ENCODE data around the gene ERCC5.
A peak's percentile ranks its signal among the peaks of the same experiment; 100 is the strongest.

The ERCC5 gene

DNA sequence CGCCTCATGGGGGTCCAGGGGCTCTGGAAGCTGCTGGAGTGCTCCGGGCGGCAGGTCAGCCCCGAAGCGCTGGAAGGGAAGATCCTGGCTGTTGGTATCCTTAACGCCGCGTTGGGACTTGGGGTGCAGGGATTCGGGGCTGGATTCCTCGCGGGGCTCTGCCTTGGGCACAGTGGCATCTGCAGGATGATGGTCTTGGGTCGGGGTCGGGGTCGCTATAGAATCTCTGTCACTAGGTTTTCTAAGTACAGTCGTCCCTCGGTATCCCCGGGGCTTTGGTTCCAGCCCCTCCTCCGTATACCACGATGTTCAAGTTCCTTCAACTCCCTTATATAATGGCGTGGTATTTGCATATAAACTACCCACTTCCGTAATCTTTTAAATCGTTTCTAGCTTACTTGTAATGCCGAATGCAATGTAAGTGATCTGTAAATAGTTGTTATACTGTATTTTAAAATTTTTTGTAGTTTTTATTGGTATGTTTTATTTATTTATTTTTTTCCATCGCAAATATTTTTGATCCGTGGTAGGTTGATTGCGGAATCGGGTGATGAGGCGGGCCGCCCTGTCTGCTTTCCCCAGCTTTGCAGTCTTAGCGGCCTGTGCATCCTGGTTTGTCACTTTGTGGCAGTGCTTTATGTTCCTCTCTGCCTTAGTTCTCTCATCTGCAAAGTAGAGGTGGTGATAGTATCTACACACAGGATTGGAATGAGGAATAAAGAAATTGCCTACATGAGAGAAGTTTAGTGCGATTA is 606 bp downstream of the ERCC5 start:
- DNase-seq, result peak; percentile 41

DNA sequence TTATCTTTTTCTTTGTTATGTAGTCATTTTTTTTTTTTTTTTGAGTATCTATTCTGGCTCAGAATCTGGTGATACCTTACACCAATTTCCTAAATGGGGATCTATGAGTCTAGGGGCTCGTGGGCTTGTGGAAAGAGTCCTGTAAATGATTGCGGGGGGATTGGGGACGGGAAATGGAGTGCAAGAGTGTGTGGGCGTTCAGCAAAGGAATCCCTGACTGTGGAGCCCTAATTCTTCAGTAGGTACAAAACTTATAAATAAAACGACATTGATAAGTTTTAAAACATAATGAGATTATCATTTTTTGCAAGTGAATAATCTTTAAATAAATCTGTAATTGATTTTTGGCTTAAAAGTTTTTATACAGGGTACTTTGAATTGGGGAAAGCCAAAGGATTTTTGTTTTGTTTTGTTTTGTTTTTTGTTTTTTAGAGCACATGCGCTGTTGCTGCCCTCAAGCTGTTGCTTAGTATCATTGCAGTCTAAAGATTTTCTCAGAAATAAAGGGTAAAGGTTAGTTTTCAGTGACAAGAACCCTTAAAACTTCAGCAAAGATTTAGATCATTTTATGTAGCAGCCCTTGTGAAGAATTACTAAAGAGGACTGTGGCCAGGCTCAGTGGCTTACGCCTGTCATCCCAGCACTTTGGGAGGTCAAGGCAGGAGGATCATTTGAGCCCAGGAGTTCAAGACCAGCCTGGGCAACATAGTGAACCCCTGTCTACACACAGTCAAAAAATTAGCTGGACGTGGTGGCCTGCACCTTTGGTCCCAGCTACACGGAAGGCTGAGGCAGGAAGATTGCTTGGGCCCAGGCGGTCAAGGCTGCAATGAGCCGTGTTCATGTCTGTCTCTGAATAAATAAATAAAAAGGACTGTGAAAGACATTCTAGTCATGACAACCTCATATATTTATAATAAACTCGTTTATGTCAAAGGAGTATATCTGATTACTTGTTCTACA is 1.7 kb downstream of the ERCC5 start:
- no peak for DNase-seq

DNA sequence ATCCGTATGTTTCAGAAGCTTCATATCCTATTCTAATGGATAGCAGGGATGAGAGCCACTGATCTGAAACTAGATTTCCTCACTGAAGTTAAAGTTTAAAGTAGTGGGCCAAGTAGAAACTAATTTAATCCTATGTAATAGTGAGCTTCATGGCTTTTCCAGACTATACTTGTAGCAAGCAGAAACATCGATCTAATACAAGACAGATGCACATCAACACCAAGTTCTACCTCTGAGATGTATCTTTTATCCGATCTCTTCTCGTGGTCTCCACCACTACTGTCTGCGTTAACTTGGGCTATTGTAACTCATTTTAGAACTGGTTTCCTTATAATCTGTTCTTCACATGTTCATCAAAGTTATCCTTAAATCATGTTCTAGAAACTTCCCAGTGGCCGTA is 3.1 kb downstream of the ERCC5 start:
- DNase-seq, result no peak

DNA sequence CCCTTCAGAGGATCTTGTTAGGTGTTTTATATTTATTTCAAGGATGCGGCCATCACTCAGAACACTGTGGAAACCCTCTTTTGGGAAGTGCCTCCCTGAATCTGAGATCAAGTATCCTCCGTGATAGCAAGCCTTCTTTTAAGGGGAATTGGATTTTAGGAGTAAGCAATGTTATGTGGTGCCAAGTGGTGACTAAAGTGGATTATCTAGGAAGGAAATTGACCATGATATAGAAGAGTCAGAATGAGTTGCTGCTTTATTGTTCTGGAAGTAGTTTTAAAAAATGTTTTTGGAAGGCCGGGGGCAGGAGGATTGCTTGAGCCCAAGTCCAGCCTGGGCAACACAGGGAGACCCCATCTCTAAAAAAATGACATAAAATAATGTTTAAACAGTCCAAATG is 6.7 kb downstream of the ERCC5 start:
- no peak for DNase-seq

DNA sequence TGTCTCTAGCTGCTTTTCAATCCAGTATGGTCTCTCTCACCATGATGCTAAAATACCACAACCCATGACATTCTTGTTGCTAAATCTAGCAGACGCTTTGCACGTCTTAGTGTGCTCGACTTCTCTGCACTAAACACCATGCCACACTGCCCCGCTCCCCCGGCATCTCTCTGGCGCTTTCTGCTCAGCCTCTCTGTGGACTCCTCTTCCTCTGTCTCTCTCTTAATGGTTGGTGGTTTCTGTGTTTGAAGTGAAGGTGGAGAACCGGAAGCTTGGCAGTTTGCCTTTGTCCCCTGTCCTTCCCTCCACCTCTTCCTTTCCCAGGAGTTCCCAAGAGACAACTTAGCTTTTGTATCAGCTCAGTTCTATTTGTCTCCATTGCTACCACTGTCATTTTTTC is 8.8 kb downstream of the ERCC5 start:
- peak; percentile 28 for DNase-seq

DNA sequence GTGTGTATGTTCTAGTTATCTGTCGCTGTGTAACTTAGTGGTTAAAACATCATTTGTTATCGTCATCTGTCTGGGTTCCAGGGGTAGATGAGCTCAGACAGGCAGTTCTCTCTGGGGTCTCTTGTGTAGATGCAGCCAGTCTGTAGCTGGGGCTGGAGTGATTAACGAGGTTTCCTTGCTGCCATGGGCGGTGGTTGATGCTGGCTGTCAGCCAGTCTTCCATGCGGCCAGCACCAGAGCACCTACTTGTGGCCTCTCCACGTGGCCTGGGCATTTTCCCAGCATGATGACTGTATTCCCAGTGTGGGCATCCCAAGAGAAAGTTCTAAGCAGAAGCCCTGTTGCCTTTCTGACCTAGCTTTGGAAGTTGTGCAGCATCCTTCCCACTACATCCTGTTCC is 10.7 kb downstream of the ERCC5 start:
- no peak for DNase-seq

DNA sequence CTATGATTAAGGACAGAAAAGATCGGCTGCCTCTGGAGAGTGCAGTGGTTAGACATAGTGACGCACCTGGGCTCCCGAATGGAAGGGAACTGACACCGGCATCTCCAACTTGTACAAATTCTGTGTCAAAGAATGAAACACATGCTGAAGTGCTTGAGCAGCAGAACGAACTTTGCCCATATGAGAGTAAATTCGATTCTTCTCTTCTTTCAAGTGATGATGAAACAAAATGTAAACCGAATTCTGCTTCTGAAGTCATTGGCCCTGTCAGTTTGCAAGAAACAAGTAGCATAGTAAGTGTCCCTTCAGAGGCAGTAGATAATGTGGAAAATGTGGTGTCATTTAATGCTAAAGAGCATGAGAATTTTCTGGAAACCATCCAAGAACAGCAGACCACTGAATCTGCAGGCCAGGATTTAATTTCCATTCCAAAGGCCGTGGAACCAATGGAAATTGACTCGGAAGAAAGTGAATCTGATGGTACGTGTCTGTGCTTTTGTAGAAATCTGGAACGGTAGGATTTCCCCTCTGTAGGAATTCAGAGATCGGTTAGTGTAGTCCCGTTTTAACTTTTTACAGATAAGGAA is 16.9 kb downstream of the ERCC5 start:
- no peak for DNase-seq

DNA sequence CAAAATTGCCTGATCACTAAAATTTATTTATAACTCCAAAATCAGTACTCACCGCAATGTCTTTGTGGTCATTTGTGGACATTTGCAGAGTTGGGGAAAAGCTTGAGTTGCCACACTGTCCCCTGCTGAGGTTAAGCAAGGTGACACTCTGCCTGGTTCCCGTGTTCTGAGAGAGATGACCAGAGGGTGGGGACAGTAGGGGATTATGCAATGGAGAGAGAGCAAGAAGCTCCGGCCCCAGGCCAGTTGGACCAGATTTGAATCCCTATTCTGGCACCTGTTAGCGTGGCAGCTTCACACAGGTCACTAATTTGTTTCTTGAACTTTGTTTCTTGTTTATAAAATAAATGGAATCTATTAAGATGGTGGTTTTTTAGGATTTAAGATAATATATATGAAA is 17.8 kb downstream of the ERCC5 start:
- DNase-seq, result no peak

DNA sequence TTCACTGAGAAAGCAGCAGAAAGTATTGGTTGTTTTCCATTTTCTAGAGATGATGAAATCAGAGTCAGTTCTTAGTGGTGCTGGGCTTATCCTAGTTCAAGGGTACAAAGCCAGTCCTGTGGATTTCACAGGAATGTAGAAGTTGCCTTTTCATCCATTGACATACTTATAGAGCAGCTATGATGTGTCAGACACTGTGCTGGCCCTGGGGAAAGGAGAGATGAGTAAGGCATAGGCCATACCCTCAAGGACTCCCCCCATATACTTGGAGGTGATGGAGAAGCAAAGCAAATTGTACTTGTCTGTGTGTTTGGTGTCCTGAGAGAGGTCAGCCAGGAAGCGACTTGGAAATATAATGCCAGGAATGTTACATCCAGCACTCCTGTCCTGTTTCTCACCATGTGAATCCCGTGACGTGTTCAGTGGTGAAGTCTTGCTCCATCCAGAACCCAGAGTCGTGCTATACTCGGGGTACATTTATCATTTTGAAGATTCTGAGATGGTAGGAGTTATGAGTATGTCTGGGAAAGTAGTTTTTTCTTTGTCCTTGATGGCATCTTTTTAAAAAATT is 22.6 kb downstream of the ERCC5 start:
- no peak for DNase-seq

DNA sequence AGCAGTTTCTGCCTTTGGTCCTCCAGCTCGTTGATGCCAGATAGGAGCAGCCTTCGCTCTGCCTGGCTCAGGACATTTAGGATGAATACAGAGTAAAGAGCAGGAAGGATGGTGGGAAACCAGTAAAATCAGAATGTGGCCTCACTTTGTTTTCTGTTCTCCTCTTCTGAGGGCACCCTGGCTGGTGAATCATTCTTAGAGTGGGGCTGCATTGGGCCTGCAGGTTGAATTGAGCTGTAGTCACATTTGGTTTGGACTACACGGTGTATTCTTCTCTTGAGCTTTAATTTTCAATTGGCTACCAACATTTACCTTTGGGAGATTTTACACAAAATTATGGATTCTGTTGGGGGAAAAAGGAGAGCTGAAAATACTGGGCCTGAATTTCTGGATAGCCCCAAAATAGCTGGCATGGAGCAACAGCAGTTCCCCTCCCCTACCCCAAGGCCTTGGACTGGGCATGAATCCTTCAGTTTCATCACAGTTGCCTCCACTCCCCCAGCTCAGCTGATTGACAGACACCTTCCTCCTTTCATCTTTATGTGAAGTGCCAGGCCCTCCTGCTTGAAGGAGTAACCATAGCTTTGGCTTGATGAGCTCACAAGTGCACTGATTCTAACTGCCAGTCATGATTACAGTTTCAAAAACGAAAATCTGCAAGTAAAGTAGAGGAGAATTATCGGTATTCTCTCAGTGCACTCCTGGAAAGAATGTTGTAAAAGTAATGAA is 24.3 kb downstream of the ERCC5 start:
- no peak for DNase-seq

DNA sequence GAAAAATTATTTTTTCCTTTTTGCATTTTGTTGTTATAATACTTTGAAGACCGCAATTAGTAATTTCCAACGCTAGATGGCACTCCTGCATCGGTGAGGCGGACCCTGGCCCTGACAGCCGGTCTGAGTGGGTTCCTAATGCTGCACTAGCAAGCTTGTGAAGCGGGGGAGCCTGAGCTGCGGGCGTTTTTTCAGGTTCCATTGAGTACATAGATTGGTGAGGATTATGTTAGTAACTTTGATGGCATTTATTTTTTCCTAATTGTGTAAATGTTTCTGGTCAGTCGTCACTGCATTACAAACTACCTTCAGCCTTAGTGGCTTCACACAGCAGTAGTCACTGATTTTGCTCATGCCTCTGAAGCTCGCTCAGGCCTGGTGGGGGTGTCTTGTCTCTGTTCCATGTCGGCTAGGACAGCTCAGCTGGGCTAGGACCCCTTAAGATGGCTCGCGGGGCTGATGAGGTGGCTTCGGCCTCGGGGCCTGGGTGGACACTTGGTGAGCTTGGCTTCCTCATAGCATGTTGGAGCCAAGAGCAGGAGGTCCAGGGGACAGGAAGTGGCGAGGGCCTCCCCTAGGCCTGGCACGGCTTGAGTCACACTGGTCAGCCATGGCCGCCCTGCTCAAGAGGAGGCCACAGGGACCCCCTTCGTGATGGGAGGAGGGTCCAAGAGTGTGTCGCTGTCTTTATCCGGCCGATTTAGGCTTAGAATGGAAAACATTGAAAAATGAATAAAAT is 25.0 kb downstream of the ERCC5 start:
- peak; percentile 41 for DNase-seq

DNA sequence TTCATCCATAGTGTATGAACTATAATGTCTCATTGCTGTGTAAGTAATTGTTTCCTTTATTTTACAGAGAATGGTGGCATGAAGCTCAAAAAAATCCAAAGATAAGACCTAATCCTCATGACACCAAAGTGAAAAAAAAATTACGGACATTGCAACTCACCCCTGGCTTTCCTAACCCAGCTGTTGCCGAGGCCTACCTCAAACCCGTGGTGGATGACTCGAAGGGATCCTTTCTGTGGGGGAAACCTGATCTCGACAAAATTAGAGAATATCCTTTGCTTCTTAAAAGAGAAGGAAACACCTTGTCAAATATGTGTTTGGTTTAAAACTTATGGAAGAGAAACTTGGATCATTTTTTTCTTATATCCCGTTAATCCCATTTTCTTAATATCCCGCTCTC is 26.3 kb downstream of the ERCC5 start:
- DNase-seq, result no peak

DNA sequence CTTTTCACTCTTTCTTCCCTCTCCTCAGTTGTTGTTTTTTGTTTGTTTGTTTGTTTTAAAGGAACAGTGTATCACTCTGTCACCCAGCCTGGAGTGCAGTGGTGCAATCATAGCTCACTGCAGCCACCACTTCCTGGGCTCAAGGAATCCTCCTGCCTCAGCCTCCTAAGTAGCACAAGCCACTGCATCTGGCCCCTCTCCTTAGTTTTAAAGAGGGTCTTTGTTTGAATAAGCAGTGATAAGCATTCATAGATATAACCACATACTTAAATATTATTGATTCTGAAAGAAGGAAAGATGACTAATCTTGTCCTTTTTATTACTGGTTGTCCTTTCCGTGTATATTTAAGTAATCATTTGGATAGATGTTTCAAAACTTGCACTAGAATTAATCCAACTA is 26.7 kb downstream of the ERCC5 start:
- no peak for DNase-seq

DNA sequence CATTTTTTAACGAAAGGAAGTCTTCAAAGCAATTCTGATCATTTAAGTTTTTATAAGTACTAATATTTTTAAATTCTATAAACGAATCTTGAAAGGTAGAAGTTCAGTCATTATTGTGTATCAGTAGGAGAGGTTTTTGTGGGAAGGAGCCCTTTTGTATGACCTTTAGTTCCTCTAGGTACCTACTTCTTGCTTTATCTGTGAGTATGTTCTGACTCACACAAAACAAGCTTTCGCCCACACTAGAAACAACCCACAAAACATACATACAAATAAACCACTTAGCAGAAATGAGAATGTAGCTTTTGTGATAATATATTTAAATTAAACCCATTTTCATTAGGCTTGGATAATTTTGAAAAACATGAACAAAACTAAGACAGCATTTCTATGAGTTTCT is 27.8 kb downstream of the ERCC5 start:
- DNase-seq, result no peak

DNA sequence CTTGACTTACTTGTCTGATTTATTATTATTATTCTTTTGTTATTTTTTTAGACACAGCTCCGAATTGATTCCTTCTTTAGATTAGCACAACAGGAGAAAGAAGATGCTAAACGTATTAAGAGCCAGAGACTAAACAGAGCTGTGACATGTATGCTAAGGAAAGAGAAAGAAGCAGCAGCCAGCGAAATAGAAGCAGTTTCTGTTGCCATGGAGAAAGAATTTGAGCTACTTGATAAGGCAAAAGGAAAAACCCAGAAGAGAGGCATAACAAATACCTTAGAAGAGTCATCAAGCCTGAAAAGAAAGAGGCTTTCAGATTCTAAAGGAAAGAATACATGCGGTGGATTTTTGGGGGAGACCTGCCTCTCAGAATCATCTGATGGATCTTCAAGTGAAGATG is 29.4 kb downstream of the ERCC5 start:
- no peak for DNase-seq

DNA sequence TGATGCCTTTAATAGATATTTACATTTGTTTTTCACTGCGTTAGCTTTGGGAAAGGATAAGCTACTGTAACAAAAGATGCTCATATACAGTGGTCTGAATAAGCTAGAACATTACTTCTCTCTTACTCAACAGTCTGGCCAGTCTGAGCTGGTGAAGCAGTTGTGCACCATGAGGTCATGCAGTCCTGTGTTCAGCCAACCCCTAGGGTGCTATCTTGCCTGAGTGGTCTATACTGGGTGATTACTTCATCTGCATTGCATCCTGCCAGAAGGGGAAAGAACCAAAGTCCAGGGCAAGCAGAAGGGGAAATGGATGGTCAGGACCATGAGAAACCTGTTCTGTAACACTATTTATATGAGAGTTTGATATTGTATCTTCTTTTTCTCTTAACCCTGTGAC is 31.5 kb downstream of the ERCC5 start:
- no peak for DNase-seq

DNA sequence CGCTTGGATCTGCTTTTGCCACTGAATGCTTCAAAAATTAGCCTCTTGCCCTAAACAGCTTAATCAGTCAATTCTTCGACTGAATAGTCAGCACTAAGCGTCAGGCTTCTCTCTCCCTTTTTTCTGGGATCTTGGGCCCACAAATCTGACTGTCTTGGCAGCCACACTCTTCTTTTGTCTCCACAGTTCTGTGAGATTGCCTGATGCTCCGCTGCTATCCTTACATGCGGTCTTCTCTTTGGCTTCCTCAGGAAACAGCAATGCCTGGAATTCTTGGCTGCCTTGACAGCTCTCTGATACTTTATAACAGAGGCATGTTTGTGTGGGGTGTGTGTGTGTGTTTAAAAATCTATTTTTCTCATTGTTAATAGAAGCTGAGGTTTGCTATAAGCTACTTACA is 32.6 kb downstream of the ERCC5 start:
- no peak for DNase-seq

DNA sequence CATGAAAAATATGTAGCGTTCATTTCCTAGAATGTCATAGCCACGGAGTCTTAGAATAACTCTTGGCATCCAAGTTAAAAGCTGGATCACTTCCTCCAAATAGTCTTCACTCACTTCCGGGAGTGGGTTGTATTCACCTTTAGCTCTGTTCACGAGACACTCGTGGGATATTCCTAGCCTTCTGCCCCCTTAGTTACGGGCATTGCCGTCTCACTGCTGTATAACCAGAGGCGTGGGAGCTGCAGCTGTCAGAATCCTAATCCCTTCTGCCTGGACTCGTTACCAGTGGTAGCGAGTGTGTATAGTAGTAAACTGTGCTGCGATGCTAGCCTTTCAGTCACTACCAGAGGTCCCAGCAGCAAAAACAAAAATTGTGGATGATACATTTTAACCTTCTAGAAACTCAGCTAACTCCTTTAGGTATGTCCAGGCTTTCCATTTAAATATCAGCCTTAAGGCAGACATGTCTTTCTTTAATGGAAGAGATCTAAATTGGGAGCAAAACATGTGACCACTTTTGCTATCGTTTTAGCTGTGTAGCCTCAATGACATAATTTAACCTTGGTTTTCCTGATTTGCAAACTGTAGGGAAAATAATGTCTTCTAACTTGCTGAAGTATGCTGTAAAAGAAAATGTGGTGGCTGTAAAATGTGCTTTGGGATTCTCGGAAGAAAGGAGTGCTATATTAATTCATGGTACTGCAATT is 34.1 kb downstream of the ERCC5 start:
- DNase-seq, result no peak

DNA sequence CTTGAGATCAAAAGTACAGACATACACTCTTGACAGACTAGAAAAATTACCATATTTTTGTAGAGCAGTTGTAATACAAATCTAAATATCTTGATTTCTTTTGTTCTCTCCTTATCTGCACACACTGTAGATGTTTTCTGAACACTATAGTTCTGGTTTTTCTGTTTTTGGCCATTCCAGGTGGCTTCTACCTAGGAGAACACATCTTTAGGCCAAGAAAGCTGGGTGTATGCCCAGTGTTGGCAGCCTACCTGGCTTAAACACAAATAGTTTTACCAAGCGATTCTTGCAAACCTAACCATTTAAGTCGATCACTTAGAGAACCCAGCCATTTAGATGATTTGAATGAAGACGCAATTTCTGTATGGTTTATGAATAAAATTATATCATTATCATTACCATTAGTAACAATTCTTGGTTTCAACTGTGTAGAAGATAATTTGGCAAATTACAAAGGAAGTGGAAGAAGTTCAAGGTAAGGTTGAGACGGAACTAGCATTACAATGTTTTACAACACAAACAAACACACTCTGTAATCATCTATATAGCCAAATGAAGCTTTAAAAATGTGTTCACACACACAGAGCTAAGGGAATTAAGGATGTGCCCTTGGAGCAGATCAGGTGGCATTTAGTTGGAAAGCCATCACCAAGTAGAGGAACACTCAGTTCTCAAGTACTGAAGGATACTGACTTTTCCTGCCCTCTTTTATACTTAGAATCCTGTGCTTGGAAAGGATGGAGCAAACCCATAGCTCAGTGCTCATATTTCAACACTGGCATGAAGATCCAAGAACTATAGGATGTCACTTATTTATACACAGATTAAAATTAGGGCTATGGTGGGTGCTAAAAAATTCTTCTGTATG is 36.2 kb downstream of the ERCC5 start:
- DNase-seq, result no peak

DNA sequence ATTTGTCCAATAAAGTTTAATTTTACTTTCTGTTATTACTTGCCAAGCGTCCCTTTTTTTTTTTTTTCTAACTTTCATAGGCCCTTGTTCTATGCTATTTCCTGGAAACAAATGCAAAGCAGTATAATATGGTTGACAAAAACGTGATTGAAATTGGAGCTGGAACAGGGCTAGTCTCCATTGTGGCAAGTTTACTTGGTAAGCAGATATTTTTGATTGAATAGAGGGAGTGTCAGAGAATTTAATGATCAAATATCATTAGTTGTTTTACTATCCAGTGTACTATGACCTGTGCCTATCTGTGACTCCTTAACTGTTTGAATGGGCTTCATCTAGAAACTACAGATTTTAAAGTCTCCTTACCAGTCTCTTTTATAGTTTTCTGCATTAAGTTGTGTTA is 46.7 kb downstream of the ERCC5 start:
- no peak for DNase-seq
